ENCODE results near the gene GREB1.

- TF ChIP-seq, protein P1, sequence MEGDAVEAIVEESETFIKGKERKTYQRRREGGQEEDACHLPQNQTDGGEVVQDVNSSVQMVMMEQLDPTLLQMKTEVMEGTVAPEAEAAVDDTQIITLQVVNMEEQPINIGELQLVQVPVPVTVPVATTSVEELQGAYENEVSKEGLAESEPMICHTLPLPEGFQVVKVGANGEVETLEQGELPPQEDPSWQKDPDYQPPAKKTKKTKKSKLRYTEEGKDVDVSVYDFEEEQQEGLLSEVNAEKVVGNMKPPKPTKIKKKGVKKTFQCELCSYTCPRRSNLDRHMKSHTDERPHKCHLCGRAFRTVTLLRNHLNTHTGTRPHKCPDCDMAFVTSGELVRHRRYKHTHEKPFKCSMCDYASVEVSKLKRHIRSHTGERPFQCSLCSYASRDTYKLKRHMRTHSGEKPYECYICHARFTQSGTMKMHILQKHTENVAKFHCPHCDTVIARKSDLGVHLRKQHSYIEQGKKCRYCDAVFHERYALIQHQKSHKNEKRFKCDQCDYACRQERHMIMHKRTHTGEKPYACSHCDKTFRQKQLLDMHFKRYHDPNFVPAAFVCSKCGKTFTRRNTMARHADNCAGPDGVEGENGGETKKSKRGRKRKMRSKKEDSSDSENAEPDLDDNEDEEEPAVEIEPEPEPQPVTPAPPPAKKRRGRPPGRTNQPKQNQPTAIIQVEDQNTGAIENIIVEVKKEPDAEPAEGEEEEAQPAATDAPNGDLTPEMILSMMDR (IDR thresholded peaks at IDR 0.05) = no peak
- no peak for TF ChIP-seq TCF12 (IDR thresholded peaks at IDR 0.05)
- TF ChIP-seq SMC3 (IDR thresholded peaks at IDR 0.05; ENCODE audit: low read depth, low read length) = no peak
- no peak for TF ChIP-seq TAF1 (IDR thresholded peaks at IDR 0.05; ENCODE audit: borderline replicate concordance, low read depth, low read length)
- TF ChIP-seq FOXM1 (IDR thresholded peaks at IDR 0.05; ENCODE audit: low read depth) = no peak
- no peak for TF ChIP-seq PBX3 (IDR thresholded peaks at IDR 0.05)
- no peak for TF ChIP-seq JUND (IDR thresholded peaks at IDR 0.05)
- TF ChIP-seq RXRA (IDR thresholded peaks at IDR 0.05; ENCODE audit: borderline replicate concordance, low read depth) = no peak
- TF ChIP-seq, protein P2, sequence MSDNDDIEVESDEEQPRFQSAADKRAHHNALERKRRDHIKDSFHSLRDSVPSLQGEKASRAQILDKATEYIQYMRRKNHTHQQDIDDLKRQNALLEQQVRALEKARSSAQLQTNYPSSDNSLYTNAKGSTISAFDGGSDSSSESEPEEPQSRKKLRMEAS (IDR thresholded peaks at IDR 0.05; ENCODE audit: low read depth) = no peak
- TF ChIP-seq USF1 (IDR thresholded peaks at IDR 0.05; ENCODE audit: borderline replicate concordance, low read depth) = no peak
- TF ChIP-seq, protein P3, sequence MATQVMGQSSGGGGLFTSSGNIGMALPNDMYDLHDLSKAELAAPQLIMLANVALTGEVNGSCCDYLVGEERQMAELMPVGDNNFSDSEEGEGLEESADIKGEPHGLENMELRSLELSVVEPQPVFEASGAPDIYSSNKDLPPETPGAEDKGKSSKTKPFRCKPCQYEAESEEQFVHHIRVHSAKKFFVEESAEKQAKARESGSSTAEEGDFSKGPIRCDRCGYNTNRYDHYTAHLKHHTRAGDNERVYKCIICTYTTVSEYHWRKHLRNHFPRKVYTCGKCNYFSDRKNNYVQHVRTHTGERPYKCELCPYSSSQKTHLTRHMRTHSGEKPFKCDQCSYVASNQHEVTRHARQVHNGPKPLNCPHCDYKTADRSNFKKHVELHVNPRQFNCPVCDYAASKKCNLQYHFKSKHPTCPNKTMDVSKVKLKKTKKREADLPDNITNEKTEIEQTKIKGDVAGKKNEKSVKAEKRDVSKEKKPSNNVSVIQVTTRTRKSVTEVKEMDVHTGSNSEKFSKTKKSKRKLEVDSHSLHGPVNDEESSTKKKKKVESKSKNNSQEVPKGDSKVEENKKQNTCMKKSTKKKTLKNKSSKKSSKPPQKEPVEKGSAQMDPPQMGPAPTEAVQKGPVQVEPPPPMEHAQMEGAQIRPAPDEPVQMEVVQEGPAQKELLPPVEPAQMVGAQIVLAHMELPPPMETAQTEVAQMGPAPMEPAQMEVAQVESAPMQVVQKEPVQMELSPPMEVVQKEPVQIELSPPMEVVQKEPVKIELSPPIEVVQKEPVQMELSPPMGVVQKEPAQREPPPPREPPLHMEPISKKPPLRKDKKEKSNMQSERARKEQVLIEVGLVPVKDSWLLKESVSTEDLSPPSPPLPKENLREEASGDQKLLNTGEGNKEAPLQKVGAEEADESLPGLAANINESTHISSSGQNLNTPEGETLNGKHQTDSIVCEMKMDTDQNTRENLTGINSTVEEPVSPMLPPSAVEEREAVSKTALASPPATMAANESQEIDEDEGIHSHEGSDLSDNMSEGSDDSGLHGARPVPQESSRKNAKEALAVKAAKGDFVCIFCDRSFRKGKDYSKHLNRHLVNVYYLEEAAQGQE (IDR thresholded peaks at IDR 0.05; ENCODE audit: low read depth, low read length) = no peak
- TF ChIP-seq RFX5 (IDR thresholded peaks at IDR 0.05; ENCODE audit: low read length) = no peak
Measured at GRCh38 chr2:11579867-11580659, 46.2 kb downstream of the GREB1 start.
